ENCODE measurements around the gene IPO4. TPM values are rescaled to one million over a fixed set of nuclear protein-coding genes. Genes with fewer than 3 reads are reported as not detected.

The IPO4 gene
- total and polyA plus RNA-seq, 2 of the 13 experiments (the other 11 are each of a cell fraction or from before 2014, with no cell fraction given): 39.0 to 179 TPM

- TF ChIP-seq SPEN (CRISPR knock-in tag; IDR thresholded peaks at IDR 0.05; ENCODE audit: low read depth): peak; percentile 100
- TF ChIP-seq FOXK1 (CRISPR knock-in tag; IDR thresholded peaks at IDR 0.05; ENCODE audit: borderline replicate concordance, low read depth): peak; percentile 99
- TF ChIP-seq ZSCAN22 (CRISPR knock-in tag; IDR thresholded peaks at IDR 0.05): no peak
- peak; percentile 45 for TF ChIP-seq STAG1 (CRISPR knock-in tag; IDR thresholded peaks at IDR 0.05)
- TF ChIP-seq KAT2B (IDR thresholded peaks at IDR 0.05; ENCODE audit: borderline replicate concordance, low read depth, low read length): peak; percentile 36; the same call in 1 of the 2 replicates
- peak; percentile 96 for TF ChIP-seq ZNF317 (CRISPR knock-in tag; IDR thresholded peaks at IDR 0.05)
- TF ChIP-seq ZNF496 (CRISPR knock-in tag; IDR thresholded peaks at IDR 0.05; ENCODE audit: insufficient replicate concordance): no peak
- no peak for TF ChIP-seq AHDC1 (CRISPR knock-in tag; IDR thresholded peaks at IDR 0.05; ENCODE audit: borderline replicate concordance)
- no peak for TF ChIP-seq SNRNP70 (IDR thresholded peaks at IDR 0.05; ENCODE audit: low read depth, low read length)
- TF ChIP-seq KDM6A (CRISPR knock-in tag; IDR thresholded peaks at IDR 0.05; ENCODE audit: low read depth): peak; percentile 19; the same call in 1 of the 2 replicates
- peak; percentile 92 for TF ChIP-seq ZNF276 (CRISPR knock-in tag; IDR thresholded peaks at IDR 0.05; ENCODE audit: low read depth)
- no peak for TF ChIP-seq ZNF382 (CRISPR knock-in tag; IDR thresholded peaks at IDR 0.05; ENCODE audit: borderline replicate concordance)
- TF ChIP-seq ZC3H13 (CRISPR knock-in tag; IDR thresholded peaks at IDR 0.05): no peak
- peak; percentile 90 for TF ChIP-seq YY1 (IDR thresholded peaks at IDR 0.05; ENCODE audit: insufficient read depth, insufficient replicate concordance, low read depth, low read length)
- peak; percentile 98 for TF ChIP-seq ZNF678 (CRISPR knock-in tag; IDR thresholded peaks at IDR 0.05)
- peak; percentile 82; the same call in 1 of the 2 replicates for TF ChIP-seq ZBTB7B (CRISPR knock-in tag; IDR thresholded peaks at IDR 0.05)
- TF ChIP-seq SMAD9 (CRISPR knock-in tag; IDR thresholded peaks at IDR 0.05): peak; percentile 95
- TF ChIP-seq RNF219 (CRISPR knock-in tag; IDR thresholded peaks at IDR 0.05): no peak
Observed at GRCh38 chr14:24188251-24189058, at the start of gene IPO4 (continued).

Data from HepG2 (cell line).